Measurements from ENCODE around the gene RPS23. TPM values are rescaled to one million over a fixed set of nuclear protein-coding genes. Genes with fewer than 3 reads are reported as not detected.

RPS23 gene
- total and polyA plus RNA-seq, 2 experiments from 2014 or later, result 2,261 to 3,526 TPM

DNA sequence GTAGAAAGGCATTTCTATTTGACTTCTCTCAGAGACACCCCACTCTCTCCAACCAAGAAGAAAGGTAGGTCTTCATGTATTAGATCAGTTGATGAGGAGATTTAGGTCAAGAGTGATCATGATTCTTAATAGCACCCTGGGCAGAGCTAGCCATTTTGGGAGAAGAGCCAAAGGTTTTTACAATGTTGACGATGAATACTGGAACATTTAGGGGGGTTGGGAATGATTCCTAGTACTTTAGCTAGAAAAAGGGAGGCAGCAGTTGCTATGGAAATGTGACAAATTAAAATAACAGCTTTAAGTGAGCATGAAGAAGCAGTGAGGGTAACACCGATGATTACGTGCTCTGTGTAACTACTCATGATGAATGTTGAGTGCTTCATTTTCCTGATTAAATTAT, 9.5 kb upstream of the RPS23 start (continued):
- TF ChIP-seq, protein P1, sequence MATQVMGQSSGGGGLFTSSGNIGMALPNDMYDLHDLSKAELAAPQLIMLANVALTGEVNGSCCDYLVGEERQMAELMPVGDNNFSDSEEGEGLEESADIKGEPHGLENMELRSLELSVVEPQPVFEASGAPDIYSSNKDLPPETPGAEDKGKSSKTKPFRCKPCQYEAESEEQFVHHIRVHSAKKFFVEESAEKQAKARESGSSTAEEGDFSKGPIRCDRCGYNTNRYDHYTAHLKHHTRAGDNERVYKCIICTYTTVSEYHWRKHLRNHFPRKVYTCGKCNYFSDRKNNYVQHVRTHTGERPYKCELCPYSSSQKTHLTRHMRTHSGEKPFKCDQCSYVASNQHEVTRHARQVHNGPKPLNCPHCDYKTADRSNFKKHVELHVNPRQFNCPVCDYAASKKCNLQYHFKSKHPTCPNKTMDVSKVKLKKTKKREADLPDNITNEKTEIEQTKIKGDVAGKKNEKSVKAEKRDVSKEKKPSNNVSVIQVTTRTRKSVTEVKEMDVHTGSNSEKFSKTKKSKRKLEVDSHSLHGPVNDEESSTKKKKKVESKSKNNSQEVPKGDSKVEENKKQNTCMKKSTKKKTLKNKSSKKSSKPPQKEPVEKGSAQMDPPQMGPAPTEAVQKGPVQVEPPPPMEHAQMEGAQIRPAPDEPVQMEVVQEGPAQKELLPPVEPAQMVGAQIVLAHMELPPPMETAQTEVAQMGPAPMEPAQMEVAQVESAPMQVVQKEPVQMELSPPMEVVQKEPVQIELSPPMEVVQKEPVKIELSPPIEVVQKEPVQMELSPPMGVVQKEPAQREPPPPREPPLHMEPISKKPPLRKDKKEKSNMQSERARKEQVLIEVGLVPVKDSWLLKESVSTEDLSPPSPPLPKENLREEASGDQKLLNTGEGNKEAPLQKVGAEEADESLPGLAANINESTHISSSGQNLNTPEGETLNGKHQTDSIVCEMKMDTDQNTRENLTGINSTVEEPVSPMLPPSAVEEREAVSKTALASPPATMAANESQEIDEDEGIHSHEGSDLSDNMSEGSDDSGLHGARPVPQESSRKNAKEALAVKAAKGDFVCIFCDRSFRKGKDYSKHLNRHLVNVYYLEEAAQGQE (IDR thresholded peaks at IDR 0.05; ENCODE audit: unreplicated experiment), result no peak
- no peak for TF ChIP-seq ZNF114 (CRISPR knock-in tag; IDR thresholded peaks at IDR 0.05)

DNA sequence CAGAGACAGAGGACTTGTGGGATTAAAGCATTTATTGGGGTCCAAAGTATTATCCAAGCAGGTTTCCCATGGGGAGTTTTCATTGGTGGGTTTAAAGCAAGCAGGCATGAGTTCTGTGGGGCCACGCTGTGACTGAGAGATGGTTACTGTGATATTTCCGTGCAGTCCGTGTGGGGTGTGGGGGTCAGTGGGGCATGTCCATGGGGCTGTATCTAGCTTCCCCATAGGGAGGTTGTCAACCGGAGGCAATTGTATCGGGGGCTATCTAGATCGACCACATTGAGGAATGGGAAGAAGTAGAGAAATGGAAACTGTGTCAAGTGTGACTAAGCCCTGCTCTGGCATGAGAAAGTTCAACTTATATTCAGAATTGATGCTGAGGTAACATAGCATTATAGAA, 7.1 kb upstream of the RPS23 start:
- DNase-seq (ENCODE audit: low spot score) (no peak), ATAC-seq (no peak)
- Histone ChIP-seq H3F3A (replicated peaks; ENCODE audit: low read depth) (no peaks in the 10 kb centered on the region), H3K4me2 (no peak overlapping the region), H2AFZ (no peak overlapping the region), H3K36me3 (ENCODE audit: insufficient read depth) (no peaks in the 10 kb centered on the region), H3K4me3 (no peak overlapping the region), H3K27me3 (ENCODE audit: insufficient read depth) (no peaks in the 10 kb centered on the region), H3K27ac (ENCODE audit: low read depth) (no peak overlapping the region), H3K4me1 (ENCODE audit: insufficient read depth) (no peaks in the 10 kb centered on the region), H3K9me2 (ENCODE audit: insufficient read depth) (no peaks in the 10 kb centered on the region), H3K79me2 (replicated peaks; ENCODE audit: insufficient read depth) (no peaks in the 10 kb centered on the region), H4K20me1 (replicated peaks; ENCODE audit: insufficient read depth) (no peaks in the 10 kb centered on the region)
- Mint-ChIP-seq H3K4me1 (peaks cover 7% of the 10 kb centered on the region; the same call in 2 of the 3 replicates), H3K9me3 (no peaks in the 10 kb centered on the region), H3K27me3 (ENCODE audit: insufficient read depth, low read depth, poor library complexity) (no peaks in the 10 kb centered on the region), H3K36me3 (ENCODE audit: low read depth) (no peaks in the 10 kb centered on the region), H3K4me3 (no peak overlapping the region), H3K27ac (no peak overlapping the region)
- no peak for TF ChIP-seq POLR2AphosphoS5 (IDR thresholded peaks at IDR 0.05; ENCODE audit: low read depth)
- TF ChIP-seq, protein P2, sequence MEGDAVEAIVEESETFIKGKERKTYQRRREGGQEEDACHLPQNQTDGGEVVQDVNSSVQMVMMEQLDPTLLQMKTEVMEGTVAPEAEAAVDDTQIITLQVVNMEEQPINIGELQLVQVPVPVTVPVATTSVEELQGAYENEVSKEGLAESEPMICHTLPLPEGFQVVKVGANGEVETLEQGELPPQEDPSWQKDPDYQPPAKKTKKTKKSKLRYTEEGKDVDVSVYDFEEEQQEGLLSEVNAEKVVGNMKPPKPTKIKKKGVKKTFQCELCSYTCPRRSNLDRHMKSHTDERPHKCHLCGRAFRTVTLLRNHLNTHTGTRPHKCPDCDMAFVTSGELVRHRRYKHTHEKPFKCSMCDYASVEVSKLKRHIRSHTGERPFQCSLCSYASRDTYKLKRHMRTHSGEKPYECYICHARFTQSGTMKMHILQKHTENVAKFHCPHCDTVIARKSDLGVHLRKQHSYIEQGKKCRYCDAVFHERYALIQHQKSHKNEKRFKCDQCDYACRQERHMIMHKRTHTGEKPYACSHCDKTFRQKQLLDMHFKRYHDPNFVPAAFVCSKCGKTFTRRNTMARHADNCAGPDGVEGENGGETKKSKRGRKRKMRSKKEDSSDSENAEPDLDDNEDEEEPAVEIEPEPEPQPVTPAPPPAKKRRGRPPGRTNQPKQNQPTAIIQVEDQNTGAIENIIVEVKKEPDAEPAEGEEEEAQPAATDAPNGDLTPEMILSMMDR (conservative IDR thresholded peaks at IDR 0.05; ENCODE audit: low read depth in 2 of 2), result no peak
- no peak for TF ChIP-seq ZNF331 (CRISPR knock-in tag; IDR thresholded peaks at IDR 0.05; ENCODE audit: low read depth)
- TF ChIP-seq ZNF114 (CRISPR knock-in tag; IDR thresholded peaks at IDR 0.05), result no peak
- no peak for TF ChIP-seq ETS1 (IDR thresholded peaks at IDR 0.05)
- TF ChIP-seq, protein P3, sequence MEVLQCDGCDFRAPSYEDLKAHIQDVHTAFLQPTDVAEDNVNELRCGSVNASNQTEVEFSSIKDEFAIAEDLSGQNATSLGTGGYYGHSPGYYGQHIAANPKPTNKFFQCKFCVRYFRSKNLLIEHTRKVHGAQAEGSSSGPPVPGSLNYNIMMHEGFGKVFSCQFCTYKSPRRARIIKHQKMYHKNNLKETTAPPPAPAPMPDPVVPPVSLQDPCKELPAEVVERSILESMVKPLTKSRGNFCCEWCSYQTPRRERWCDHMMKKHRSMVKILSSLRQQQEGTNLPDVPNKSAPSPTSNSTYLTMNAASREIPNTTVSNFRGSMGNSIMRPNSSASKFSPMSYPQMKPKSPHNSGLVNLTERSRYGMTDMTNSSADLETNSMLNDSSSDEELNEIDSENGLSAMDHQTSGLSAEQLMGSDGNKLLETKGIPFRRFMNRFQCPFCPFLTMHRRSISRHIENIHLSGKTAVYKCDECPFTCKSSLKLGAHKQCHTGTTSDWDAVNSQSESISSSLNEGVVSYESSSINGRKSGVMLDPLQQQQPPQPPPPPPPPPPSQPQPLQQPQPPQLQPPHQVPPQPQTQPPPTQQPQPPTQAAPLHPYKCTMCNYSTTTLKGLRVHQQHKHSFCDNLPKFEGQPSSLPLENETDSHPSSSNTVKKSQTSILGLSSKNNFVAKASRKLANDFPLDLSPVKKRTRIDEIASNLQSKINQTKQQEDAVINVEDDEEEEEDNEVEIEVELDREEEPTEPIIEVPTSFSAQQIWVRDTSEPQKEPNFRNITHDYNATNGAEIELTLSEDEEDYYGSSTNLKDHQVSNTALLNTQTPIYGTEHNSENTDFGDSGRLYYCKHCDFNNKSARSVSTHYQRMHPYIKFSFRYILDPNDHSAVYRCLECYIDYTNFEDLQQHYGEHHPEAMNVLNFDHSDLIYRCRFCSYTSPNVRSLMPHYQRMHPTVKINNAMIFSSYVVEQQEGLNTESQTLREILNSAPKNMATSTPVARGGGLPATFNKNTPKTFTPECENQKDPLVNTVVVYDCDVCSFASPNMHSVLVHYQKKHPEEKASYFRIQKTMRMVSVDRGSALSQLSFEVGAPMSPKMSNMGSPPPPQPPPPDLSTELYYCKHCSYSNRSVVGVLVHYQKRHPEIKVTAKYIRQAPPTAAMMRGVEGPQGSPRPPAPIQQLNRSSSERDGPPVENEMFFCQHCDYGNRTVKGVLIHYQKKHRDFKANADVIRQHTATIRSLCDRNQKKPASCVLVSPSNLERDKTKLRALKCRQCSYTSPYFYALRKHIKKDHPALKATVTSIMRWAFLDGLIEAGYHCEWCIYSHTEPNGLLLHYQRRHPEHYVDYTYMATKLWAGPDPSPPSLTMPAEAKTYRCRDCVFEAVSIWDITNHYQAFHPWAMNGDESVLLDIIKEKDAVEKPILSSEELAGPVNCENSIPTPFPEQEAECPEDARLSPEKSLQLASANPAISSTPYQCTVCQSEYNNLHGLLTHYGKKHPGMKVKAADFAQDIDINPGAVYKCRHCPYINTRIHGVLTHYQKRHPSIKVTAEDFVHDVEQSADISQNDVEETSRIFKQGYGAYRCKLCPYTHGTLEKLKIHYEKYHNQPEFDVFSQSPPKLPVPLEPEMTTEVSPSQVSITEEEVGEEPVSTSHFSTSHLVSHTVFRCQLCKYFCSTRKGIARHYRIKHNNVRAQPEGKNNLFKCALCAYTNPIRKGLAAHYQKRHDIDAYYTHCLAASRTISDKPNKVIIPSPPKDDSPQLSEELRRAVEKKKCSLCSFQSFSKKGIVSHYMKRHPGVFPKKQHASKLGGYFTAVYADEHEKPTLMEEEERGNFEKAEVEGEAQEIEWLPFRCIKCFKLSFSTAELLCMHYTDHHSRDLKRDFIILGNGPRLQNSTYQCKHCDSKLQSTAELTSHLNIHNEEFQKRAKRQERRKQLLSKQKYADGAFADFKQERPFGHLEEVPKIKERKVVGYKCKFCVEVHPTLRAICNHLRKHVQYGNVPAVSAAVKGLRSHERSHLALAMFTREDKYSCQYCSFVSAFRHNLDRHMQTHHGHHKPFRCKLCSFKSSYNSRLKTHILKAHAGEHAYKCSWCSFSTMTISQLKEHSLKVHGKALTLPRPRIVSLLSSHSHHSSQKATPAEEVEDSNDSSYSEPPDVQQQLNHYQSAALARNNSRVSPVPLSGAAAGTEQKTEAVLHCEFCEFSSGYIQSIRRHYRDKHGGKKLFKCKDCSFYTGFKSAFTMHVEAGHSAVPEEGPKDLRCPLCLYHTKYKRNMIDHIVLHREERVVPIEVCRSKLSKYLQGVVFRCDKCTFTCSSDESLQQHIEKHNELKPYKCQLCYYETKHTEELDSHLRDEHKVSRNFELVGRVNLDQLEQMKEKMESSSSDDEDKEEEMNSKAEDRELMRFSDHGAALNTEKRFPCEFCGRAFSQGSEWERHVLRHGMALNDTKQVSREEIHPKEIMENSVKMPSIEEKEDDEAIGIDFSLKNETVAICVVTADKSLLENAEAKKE (CRISPR knock-in tag; IDR thresholded peaks at IDR 0.05), result no peak
- TF ChIP-seq, protein P1 (IDR thresholded peaks at IDR 0.05; ENCODE audit: unreplicated experiment), result no peak
- TF ChIP-seq JUNB (IDR thresholded peaks at IDR 0.05; ENCODE audit: unreplicated experiment), result no peak

Measured in GM23338 (cell line).